CD4-positive, alpha-beta T cell treated with Interleukin-17A for 4 hours (primary cell): Measurements from ENCODE around the gene PTRHD1.
A peak's percentile ranks its signal among the peaks of the same experiment; 100 is the strongest.

ENCODE experiments used
- DNase-seq: peaks from one replicate; pipeline ENCODE4 v3.0.0-alpha.2; 2020; ENCODE audit warnings: mixed read lengths

The PTRHD1 gene

DNA sequence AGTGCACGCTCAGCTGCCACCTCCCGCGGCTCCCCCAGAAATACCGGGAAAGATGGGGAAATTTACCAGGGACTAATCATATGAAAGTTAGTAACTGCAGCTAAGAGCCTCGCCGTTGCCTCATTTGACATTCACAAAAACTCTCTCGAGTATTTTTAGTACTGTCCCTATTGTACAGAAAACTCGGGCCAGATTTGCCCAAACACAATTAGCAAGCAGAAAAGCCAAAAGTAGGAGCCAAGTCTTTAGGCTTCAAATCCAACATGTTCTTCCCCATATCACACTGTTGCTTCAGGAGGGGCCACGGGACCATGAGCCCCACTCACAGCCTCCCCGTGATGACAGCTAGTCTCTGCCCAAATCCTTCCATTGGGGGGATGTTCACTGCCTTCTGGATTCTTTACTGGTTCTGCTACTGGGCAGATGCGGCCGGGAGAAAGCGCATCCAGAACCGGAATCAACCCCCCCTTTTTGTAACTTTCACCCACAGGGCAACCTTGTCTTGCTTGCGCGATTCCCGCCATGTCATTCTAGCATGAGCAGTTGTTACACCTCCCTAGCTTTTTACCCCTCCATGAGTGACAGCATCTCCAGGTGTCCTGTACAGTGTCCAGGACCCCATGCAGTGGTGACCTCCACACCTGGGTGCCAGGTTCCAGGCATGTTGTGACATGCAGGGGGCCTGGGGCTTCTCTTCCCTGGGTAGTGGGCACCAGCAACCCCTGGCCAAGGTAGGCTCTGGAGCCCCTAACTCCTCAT, 35.2 kb upstream of the PTRHD1 start:
- DNase-seq: no peak

DNA sequence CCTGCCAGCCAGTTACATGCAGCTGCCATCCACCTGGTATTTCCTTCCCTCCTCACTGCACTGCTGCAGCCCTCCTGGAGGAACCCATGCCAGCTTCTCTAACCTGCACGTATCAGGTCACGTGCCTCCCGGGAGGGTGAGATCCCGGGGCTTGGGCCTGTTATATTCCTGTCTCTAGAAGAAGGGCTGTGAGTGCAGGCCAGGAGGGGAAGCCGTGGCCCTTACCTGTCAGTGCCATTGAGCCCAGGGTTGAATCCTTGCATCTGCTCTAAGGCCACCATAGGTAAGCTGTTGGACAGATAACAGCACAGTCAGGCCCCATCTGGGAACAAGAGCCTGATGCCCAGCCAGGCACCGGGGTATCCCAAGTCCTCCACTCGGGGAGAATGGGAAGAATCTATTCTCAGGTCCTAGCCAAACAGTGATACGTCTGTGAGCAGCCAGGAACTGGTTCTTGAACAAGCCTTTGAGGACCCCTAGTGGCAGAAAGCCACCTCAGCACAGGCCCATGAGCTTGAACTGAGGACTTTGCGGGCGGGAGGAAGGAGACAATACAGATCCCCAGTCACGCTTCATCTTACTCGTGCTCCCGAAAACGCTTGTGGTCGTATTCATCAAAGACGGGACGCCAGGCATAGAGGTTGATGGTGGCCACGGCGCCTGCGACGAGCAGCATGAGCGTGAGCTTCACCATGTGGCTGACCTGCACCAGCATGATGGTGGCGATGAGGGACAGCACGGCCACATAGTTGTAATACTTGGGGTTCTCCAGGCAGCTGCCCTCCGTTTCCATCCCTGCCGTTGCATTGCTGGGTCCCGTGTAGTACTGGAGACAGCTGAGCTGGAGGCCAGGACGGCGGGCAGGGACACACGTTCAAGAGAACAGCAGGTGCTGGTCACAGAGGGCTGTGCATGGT, 34.4 kb upstream of the PTRHD1 start:
- DNase-seq: peak; percentile 78

DNA sequence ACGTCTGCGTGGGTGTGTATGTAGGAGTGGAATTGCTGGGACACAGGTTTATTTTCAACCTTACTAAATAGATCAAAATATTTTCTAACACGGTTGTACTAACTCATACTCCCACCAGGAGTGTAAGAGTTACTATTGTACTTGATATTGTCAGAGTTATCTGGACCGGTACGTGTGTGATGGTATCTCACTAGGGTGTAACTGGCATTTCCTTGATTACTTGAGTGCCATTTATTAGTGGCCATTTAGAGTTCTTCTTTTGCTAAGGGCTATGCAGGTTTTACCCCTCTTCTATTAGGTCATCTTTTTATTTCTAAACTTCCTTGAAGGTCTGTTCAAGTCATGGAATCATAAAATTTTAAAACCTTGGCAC, 33.6 kb upstream of the PTRHD1 start:
- DNase-seq: no peak

DNA sequence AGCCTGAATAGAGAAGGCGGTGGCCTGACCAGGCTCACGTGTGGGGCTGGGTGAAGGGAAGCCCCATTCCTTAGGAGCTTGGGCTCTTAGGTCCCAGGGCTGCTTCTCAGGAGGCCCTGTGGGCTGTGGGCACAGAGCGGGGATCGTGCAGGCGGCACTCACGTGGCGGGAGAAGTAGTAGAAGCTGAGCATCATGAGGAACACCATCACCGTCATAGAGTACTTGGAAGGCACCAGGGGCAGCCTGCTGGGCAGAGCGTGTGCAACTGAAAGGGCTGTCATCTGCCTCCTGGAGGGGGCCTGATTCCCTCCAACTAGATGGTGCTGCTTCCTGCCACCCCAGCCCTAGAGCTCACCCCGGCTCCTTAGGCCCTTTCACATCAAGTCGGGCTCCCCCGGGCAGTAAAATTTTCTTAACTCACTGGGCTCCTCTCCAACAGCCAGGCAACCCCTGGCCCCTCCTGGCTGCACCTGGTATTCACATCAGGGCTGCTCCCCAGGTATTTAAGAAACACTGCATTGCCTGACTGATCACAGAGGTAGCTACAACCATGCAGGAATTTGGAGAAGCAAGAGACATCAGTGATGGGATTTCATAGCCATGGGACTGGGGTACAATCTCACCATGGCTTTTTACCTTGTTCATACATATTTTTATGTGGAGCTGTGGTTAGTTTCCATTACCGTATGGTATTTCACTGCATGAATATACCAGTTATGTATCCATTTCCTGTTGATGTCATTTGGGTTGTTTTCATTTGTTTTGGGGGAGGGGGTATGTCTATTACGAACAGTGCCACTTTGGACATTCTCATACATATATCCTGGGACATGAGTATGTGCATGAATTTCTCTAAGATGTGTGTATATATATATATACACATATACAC, 32.9 kb upstream of the PTRHD1 start:
- no peak for DNase-seq

DNA sequence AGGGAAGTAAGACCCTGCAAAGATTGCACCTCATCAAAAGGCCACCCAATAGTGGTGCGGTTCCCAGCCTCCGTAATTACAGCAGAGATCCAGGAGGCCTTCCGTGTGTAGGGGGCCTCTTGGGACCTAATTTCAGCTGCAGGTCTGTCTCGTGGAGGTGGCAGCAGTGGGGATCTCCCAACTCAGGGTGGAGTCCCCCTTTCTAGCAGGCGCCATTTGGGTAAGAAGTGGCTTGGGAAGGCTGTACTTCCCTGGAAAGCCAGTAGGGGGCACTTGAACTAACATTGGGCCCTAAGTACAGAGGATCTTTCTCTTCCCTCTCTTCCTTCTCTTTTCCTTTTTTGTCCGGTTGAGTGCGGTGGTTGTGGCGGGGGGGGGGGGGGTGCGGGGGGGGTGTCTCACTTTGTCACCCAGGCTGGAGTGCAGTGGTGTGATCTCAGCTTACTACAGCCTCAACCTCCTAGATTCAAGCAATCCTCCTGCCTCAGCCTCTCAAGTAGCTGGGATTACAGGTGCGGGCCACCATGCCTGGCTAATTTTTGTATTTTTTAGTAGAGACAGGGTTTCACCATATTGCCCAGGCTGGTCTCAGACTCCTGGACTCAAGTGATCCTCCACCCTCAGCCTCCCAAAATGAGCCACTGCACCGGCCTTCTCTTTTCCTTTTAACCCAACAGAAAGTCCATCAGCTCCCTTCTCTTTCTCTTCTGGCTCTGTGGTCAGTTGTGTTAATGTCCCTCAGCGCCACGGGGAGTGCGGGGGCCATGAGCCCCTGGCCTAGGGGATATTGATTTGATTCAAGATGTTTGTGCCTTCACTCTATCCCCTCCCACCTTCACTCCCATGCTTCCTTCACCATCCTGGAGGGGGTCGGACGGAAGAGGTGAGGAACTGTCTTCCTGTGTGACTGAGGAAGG, 32.0 kb upstream of the PTRHD1 start:
- peak; percentile 44 for DNase-seq

DNA sequence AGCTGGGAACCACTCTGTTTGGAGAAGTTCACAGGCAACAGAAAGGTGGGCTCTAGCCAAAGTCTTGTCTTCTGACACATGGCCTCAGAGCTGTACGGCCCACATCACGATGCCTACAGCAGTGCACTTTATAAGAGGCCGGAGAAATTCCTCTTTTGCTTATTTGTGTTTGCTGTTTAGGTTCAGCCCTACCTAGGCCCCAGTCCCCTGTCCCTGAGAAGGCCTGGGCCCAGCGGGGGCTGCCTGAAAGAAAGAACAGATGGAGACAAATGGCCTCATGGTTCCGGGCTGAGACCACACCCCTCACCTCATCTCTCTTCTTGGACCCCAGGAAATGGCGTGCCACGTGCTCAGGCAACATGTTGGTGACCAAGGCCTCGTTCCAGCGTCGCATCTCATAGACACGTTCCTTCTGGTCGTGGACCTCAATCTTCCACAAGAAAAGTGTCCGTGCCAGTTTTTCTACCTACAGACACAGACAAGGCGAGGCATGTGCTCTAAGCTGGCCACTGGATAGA, 30.9 kb upstream of the PTRHD1 start:
- DNase-seq: no peak

DNA sequence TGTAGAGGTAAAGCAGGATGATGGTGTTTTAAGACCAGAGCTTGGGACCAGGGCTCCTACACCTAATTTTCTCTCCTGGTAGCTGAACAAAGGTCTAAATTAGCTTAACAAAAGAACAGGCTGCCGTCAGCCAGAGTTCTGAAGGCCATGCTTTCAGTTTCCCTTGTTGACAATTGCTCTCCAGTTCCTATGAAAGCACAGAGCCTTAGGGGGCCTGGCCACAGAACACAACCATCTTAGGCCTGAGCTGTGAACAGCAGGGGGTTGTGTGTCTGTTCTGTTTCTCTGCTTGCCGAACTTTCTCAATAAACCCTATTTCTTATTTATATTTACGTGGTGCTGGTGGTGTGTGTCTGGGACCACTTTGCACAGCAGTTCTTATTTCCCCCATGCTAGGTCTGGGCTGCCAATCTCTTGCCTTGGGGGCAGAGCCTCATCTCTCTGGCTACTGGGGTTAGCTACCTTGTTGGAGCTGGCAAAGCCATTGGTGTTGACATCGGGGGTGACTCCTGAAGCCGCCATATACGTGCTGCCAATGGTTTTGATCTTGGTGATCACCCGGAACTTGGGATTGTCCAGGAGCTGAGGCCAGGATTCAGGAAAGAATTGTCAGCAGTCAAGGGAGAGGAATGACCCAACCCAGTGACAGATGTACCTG, 29.0 kb upstream of the PTRHD1 start:
- no peak for DNase-seq

DNA sequence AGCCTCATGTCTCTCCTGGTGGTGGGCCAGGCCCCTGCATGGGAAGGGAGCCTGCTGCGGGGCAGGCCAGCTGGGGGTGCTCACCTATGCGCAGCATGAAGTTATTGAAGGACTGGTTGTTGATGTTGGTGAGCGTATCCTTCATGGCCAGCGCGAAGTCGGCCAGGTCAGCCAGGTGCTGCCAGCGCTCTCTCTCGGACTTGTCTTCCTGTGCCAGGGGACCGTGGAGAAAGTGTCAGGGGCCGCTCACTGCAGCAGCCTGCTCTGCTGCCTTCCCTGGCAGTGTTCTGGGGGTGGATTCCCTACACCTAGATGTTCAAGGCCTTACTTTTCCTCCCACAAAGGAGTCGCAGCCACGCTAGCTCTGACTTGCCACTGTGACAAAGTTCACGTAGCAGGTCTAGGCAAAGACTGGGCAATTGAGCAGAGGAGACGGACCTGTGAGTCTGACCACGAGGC, 28.3 kb upstream of the PTRHD1 start:
- DNase-seq: no peak

DNA sequence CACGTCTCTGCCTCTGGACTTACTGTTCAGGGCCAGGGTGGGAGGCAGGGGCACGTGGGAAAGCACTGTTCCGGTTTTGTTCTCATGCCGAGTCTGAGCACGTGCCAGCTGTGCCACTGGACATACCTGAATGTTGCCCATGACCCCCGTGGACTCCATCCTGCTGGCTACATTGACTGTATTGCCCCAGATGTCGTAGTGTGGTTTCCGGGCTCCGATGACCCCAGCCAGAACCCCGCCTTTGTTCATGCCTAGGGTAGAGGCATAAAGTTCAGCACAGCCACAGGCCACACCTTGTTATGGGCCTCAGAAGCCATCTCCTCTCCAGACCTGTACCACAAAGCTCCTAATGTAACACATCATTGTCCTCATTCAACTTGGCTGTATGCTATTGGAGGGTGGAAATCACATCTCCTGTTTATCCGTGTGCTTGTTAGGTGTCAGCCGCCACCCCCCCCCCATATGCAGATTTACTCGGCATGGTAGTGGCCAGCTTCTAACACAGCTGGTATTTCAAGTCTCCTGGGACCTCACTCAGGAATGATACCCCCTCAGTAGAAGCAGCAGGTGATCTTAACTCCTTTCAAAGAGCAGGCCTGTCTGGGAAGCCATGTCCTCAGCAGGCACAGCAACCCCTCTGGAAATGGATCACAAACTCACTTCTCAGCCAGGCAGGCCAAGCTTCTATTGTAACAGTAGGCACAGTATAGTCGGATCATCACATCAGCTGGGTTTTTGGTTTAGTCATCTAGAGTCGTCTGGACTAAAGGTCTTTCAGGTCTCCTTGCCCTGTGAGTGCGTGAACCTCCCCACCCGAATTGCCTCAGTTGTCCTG, 27.6 kb upstream of the PTRHD1 start:
- DNase-seq: no peak

DNA sequence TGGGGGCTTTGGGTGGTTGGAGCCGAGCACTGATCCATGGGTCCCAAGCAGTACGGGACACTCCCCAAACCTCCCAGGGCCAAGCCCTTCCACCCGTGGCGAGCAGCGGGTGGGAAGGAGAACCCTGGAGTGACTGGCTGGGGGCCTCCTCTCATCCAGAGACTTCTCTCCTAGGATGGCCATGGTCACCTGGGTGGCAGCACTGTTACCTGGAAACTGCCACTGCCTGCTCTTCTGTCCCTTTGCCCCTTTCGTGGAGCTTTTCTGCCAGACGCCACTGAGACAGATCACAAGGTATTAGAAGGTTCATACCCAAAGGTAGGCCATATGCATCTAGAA, 27.0 kb upstream of the PTRHD1 start:
- DNase-seq: no peak

DNA sequence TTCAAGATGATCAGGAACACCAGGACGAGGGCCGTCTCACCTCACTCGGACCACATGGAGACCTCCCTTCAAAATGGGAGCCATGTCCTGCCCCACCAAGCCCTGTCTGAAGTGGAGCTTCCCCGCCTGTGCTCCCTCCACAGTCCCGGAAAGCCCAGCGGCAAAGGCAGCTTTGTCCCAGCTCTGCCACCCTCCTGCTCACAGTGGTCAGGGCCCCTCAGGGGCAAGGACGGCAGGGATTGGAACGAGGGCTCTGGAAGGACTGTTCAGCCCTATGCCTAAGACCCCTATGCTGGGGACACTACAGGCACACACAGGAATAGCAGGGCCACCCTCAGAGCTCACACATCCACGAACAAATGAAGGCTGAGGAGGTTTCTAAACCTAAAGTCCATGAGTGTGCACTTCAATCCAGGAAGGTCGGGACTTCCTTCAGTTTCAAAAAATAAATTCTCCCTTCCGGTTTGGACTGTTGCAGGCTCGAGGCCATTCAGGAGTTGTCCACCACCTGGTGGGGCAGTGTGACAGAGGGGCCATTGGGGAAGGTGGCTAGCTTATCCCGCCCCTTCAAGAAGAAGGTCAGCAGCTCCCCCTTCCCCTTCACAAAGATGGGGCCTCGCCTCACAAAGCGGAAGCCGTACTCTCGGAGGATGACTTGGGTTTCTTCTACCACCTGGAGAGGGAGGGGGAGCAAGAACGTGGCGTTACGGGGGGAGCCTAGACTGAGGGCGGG, 26.4 kb upstream of the PTRHD1 start:
- no peak for DNase-seq

DNA sequence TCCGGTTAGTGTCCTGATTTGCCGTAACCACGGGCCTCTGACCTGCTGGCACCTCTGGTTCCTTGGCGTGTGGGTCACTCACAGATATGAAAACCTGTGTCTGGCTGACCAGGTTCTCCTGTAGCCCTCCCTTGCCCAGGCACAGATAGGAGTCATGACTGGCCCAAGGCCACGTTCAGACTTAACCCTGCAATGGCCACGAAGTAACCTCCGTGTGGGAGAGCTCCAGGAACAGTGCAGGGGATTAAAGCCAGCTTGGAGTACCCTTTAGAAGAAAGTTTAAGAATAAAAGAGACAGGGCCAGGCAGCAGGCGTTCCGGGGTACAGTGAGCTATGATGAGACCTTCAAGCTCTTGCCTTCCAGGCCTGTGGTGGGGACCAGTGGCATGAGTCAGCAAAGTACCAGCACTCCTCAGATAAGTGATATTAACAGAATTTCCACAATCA, 25.6 kb upstream of the PTRHD1 start:
- no peak for DNase-seq

DNA sequence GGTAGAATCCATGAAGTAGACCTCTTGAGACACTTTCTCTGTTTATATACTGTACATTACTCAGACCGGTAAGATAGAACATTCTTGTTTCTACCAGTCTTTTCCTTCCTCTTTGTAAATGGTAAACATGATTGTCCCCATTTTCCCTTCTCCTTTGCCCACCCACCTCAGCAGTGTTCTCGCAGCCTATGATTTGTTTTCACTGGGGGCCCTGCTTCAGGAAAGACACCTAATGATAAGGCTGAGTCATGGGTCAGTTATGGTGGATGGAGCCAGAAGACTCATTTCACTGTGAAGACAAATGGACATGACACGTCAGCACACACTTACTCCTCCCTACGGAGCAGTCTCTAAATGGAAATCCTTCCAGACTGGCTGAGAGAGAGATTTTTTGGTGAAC, 23.7 kb upstream of the PTRHD1 start:
- DNase-seq: no peak

DNA sequence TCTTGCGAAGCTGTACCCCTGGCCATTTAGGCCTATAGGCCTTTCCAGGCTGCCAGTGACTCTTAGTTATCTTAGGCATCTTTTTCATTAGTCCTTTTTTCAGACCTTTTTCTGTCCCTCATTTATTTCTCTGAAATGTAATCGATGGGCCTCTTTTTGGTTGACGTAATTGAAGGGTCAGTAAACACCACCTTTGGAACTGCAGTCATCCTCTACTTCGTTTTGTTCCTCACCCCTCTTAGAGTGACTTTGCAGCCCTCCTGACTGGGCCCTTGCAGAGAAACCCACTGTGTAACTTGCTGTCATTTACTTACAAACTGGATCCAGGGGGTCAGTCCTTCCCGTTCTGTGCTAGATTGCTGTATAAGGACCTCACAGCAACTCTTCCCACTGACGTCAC, 23.2 kb upstream of the PTRHD1 start:
- no peak for DNase-seq

DNA sequence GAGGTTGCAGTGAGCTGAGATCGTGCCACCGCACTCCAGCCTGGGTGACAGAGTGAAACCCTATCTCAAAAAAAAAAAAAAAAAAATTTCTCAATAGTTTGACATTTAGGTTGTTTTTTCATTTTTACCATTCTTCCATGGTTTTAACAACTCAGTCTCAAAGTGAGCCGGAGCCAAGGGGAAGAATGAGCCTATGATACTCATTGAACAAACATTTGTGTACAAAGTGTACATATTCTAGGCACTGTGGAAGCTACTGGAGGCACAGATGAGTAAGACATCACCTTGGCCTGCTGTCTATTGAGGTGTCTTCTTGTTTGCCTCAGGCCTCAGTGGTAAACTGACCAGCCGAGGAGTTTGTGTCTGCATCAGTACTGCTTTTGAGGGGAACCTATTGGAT, 22.0 kb upstream of the PTRHD1 start:
- no peak for DNase-seq

DNA sequence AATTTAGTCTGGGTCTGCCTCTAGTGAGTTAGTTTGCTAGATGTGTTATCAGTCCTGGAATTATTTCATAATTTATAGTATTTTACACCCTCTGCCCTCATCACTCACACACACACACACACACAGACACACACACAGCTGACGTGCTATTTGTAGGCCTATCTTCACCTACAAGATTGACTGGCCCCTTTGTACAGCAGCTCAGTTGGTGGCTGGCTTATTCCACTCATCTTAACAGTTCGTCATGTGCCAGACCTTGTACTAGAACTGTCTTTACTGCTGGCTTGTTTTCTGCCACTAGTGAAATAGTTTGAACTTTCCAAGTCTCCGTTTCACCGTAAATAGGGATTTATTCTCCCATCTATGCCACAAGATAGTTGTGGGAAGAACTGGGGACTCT, 21.3 kb upstream of the PTRHD1 start:
- DNase-seq: no peak

DNA sequence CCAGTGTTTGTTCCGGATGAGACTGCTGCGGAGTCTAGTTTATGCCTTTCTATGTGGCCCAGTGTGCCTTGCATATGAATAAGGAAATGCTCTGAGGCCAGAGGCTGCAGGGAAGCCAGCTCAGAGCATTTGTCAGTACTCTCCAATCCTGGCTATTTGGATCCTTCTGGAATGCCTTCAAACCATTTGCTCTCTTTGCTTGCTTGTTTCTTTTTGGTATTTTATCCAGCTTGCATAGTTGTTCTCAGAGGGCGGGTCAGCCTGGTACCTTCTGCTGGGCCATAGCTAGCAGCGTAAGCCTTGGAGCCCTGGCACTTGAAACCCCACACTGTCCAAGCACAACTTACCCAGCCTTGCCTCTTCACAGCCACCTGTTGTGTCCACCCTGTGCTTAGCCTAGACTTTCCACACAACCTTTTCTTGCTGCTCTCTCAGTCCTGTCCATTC, 20.5 kb upstream of the PTRHD1 start:
- DNase-seq: no peak

DNA sequence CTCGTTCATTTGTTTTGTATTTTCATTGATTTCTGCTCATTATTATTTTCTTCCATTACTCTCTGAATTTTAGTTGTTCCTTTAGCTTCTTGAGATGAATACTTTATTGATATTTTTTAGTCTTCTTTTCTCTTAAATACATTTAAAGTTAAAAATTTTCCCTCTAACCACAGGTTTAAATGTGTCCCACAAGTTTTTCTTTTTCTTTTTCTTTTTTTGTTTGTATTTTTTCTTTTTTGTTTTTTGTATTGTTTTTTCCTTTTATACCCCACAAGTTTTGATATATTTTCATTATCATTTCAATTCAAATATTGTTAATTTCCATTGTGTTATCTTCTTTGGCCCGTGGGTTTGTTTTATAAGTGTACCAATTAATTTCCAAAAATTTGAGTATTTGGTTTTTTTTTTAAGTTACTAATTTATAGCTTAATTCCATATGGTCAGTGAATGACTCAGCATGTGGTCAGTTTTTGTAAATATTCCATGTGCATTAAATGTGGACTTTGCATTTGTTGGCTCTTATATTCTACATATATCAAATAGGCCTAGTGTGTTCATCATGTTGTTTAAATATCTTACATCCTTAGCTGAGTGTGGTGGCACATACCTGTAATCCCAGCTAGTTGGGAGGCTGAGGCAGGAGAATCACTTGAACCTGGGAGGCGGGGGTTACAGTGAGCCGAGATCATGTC, 16.3 kb upstream of the PTRHD1 start:
- DNase-seq: no peak

DNA sequence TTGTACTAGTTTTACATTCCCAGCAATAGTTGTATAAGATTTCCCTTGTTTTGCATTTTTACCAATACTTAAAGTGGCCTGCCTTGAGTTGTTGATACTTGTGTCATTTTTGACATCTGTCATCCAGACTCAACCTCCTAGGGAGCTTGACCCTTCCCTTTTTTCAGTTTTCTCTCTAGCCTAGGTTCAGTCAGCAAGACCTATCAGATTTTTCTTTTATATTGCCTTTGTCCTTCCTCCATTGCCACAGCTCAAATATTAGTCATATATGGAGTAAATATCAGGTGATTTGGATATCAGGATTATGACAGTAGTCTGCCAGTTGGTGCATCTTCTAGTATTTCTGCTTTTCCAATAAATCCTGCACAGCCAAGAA, 13.5 kb upstream of the PTRHD1 start:
- no peak for DNase-seq
